HepG2 (cell line): ENCODE measurements around the gene PLXND1. TPM values are rescaled to one million over a fixed set of nuclear protein-coding genes. Genes with fewer than 3 reads are reported as not detected.

Experiments used
- ATAC-seq: fragments of 200-7000 bp; cut with Tn5 transposase; 3 replicates; pipeline ENCODE4 v1.9.1; 2020; ENCODE audit warnings: mild to moderate bottlenecking, moderate library complexity
- BruUV-seq: library from RNA; stranded (reverse); fragments of 400-500 nt; replicated peaks from 2 replicates; lab custom pipeline; 2021; lab: Mats Ljungman, UMichigan
- CTCF ChIA-PET: fragments of 300-600 bp; formaldehyde crosslinking; extraction: SDS; loops from one replicate; lab custom pipeline; 2021; ENCODE audit warnings: low total read pairs, inconsistent platforms, low intra/inter-chr PET ratio; lab: Yijun Ruan, JAX
- POLR2A ChIA-PET: fragments of 350-600 bp; sonication (Branson Sonifier 250); formaldehyde crosslinking; loops from one replicate; lab custom pipeline; 2020; ENCODE audit warnings: antibody characterized with exemption, inconsistent platforms; lab: Yijun Ruan, JAX
- DNase-seq: peaks from one replicate; pipeline ENCODE4 v3.0.0-alpha.2; 2015; ENCODE audit warnings: low spot score
- FAIRE-seq: peaks from 3 replicates; lab custom pipeline; 2011; peaks lifted over from hg19 to GRCh38; lab: Jason Lieb, UNC
- H2AFZ ChIP-seq: one replicate; pipeline ENCODE4 v1.6.1; 2011; ENCODE audit warnings: low read length, inconsistent platforms
- H3K27ac ChIP-seq: fragments of 300-600 bp; 3 replicates; pipeline ENCODE4 v1.8.0; 2011; ENCODE audit warnings: mixed run types, mild to moderate bottlenecking, mixed read lengths, low read length, inconsistent platforms; ENCODE audit not compliant: insufficient read depth; ENCODE audit errors: extremely low read length
- H3K27me3 ChIP-seq, 2 experiments: fragments of 200-600 bp in 1 of 2; 2 replicates in 1 of 2; 3 replicates in 1 of 2; pipeline versions ENCODE4 v1.6.0 to v1.8.0; 2011; ENCODE audit warnings: low read length in 2 of 2, mild to moderate bottlenecking in 2 of 2, moderate library complexity in 2 of 2, inconsistent platforms in 1 of 2; ENCODE audit not compliant: insufficient read depth in 2 of 2, control insufficient read depth in 1 of 2
- H3K36me3 ChIP-seq, 2 experiments: fragments of 200-600 bp in 1 of 2; replicated peaks in 1 of 2; 2 replicates in 1 of 2; 3 replicates in 1 of 2; pipeline versions ENCODE4 v1.5.1 to v1.8.0; 2011; ENCODE audit warnings: low read length in 2 of 2, inconsistent platforms in 1 of 2; ENCODE audit not compliant: insufficient read depth in 2 of 2, control insufficient read depth in 1 of 2
- H3K4me1 ChIP-seq: 2 replicates; pipeline ENCODE4 v1.5.1; 2012; ENCODE audit warnings: low read length, inconsistent platforms; ENCODE audit not compliant: insufficient read depth
- H3K4me2 ChIP-seq: 2 replicates; pipeline ENCODE4 v1.6.0; 2011; ENCODE audit warnings: low read depth, low read length, inconsistent platforms
- H3K4me3 ChIP-seq, 3 experiments: fragments of 200-600 bp in 1 of 3; sonication (generic), shearing (Covaris generic) in 1 of 3; replicated peaks in 1 of 3; 2 replicates each; pipeline ENCODE4 v1.5.1; 2011 to 2016; ENCODE audit warnings: low read length in 3 of 3, inconsistent platforms in 2 of 3, low read depth in 2 of 3, mild to moderate bottlenecking in 2 of 3, control low read depth in 1 of 3, mixed read lengths in 1 of 3; ENCODE audit not compliant: insufficient read depth in 1 of 3
- H3K79me2 ChIP-seq: one replicate; pipeline ENCODE4 v1.6.1; 2011; ENCODE audit warnings: low read length, inconsistent platforms; ENCODE audit not compliant: insufficient read depth
- H3K9ac ChIP-seq: 2 replicates; pipeline ENCODE4 v1.6.0; 2011; ENCODE audit warnings: mild to moderate bottlenecking, low read depth, low read length, inconsistent platforms; ENCODE audit not compliant: insufficient read depth
- H3K9me3 ChIP-seq: 2 replicates; pipeline ENCODE4 v1.5.1; 2012; ENCODE audit warnings: mild to moderate bottlenecking, low read length
- H4K20me1 ChIP-seq: 2 replicates; pipeline ENCODE4 v1.6.0; 2011; ENCODE audit warnings: inconsistent platforms, mild to moderate bottlenecking, low read length, moderate library complexity; ENCODE audit not compliant: insufficient read depth
- BRF2 ChIP-seq: sonication (generic); formaldehyde crosslinking; IDR thresholded peaks from 2 replicates; pipeline ENCODE4 v1.8.1; 2022; ENCODE audit warnings: mild to moderate bottlenecking, missing genetic modification reagents
- HIC2 ChIP-seq: sonication (generic); formaldehyde crosslinking; IDR thresholded peaks from 2 replicates; pipeline ENCODE4 v1.9.0; 2022; ENCODE audit warnings: low read depth, missing genetic modification reagents
- SAP130 ChIP-seq: IDR thresholded peaks from 2 replicates; pipeline ENCODE4 v1.6.1; 2016; ENCODE audit warnings: low read depth
- SIX1 ChIP-seq: sonication (generic); formaldehyde crosslinking; IDR thresholded peaks from 2 replicates; pipeline ENCODE4 v1.4.0; 2020; ENCODE audit warnings: missing genetic modification reagents, borderline replicate concordance
- SNRNP70 ChIP-seq: fragments of 200-400 bp; formaldehyde crosslinking; IDR thresholded peaks from 2 replicates; pipeline ENCODE4 v1.6.1; 2017; ENCODE audit warnings: mild to moderate bottlenecking, low read depth, low read length, moderate library complexity
- TFDP1 ChIP-seq: IDR thresholded peaks from 2 replicates; pipeline ENCODE4 v1.6.1; 2016; ENCODE audit warnings: missing compliant biosample characterization, missing genetic modification reagents, borderline replicate concordance
- THYN1 ChIP-seq: sonication (generic); formaldehyde crosslinking; IDR thresholded peaks from 2 replicates; pipeline ENCODE4 v1.8.1; 2023; ENCODE audit warnings: low read depth, mild to moderate bottlenecking, moderate library complexity, missing genetic modification reagents, borderline replicate concordance
- TIGD3 ChIP-seq: sonication (generic); formaldehyde crosslinking; IDR thresholded peaks from 2 replicates; pipeline ENCODE4 v1.5.1; 2020; ENCODE audit warnings: mild to moderate bottlenecking, missing genetic modification reagents, borderline replicate concordance
- ZBTB37 ChIP-seq: sonication (generic); formaldehyde crosslinking; IDR thresholded peaks from 2 replicates; pipeline ENCODE4 v1.4.0; 2020; ENCODE audit warnings: mild to moderate bottlenecking, missing genetic modification reagents
- ZFYVE20 ChIP-seq: sonication (generic); formaldehyde crosslinking; IDR thresholded peaks from 2 replicates; pipeline ENCODE4 v1.8.0; 2023; ENCODE audit warnings: low read depth, mild to moderate bottlenecking, moderate library complexity, missing genetic modification reagents, borderline replicate concordance
- ZNF441 ChIP-seq: sonication (generic); formaldehyde crosslinking; IDR thresholded peaks from 2 replicates; pipeline ENCODE4 v1.7.0; 2021; ENCODE audit warnings: missing genetic modification reagents, borderline replicate concordance
- ZNF629 ChIP-seq: sonication (generic); formaldehyde crosslinking; conservative IDR thresholded peaks from 2 replicates; pipeline ENCODE4 v1.5.0; 2020; ENCODE audit warnings: missing genetic modification reagents
- ZNF780A ChIP-seq: sonication (generic); formaldehyde crosslinking; IDR thresholded peaks from 2 replicates; pipeline ENCODE4 v1.8.0; 2022; ENCODE audit warnings: mild to moderate bottlenecking, missing genetic modification reagents, moderate library complexity
- WGBS: methylation state at CpG from one replicate; pipeline ENCODE4 v1.1.6; 2017; ENCODE audit warnings: low lambda C conversion rate; 5-methylcytosine and 5-hydroxymethylcytosine counted together
- in situ Hi-C: cut with HindIII; loops from 2 replicates; pipeline ENCODE4 v1.10.0; 2017; ENCODE audit warnings: low pct_unique_long_range_greater_than_20kb; ENCODE audit not compliant: extremely low pct_ligation_motif_present
- intact Hi-C: fragments of 100-400 bp; cut with micrococcal nuclease; formaldehyde crosslinking; loops from one replicate; pipeline ENCODE4 v1.10.0; 2022; ENCODE audit not compliant: unreplicated experiment
- polyA plus RNA-seq, 8 experiments: library from polyadenylated mRNA; depleted of rRNA in 3 of 8; stranded (reverse) in 7 of 8; unstranded in 1 of 8; fragments of >200 nt; fragmentation: Illumina TruSeq in 4 of 8; extraction: Trizol in 4 of 8; gene quantifications; 2 replicates each; pipeline versions ENCODE4 v1.2.1 to v1.2.3, GENCODE V29; 2011 to 2016; ENCODE audit warnings: low read depth in 4 of 8, missing spikeins in 1 of 8, mixed read lengths in 1 of 8; ENCODE audit not compliant: insufficient read depth in 1 of 8
- total RNA-seq, 5 experiments: library from RNA; depleted of rRNA; stranded (reverse); fragments of >200 nt; fragmentation: Illumina TruSeq; extraction: Trizol; gene quantifications; 2 replicates each; pipeline ENCODE4 v1.2.3, GENCODE V29; 2016; ENCODE audit warnings: low read depth in 1 of 5

Gene PLXND1
- total and polyA plus RNA-seq, 2 of the 13 experiments (the other 11 are each of a cell fraction or from before 2014, with no cell fraction given): 15.9 to 42.0 TPM

- Histone ChIP-seq H3K9me3 (no peaks in the 10 kb centered on the region), H2AFZ (no peak overlapping the region), H3K4me3 (no peak overlapping the region), H3K79me2 (no peaks in the 10 kb centered on the region), H3K9ac (no peak overlapping the region), H3K27me3 (no peaks in the 10 kb centered on the region), H3K4me1 (peaks cover 13% of the 10 kb centered on the region), H3K36me3 (peaks cover 16 to 19% of the 10 kb centered on the region in 2 experiments; a peak in 4 of 5 replicates), H4K20me1 (no peaks in the 10 kb centered on the region), H3K4me2 (no peak overlapping the region; the same call in 1 of the 2 replicates), H3K27ac (peak overlapping the region; percentile 35)
- ATAC-seq (peak; percentile 56), DNase-seq (peak; percentile 33), FAIRE-seq (no peak)
- 90% methylated on average over 6 of the region's 18 CpGs for WGBS
- in situ Hi-C loops (no loop called here), intact Hi-C loops (no loop called here)
- CTCF ChIA-PET: no interaction called here
- no TSS peak for BruUV-seq
- POLR2A ChIA-PET: interaction anchor here (1.5 to 2.4 kb wide), 3 partner anchors 18 to 42 kb away, joined by 4 to 20 read pairs (median 5); no protein-coding TSS in a partner anchor
- TF ChIP-seq ZNF441 (CRISPR knock-in tag) (no peak), HIC2 (CRISPR knock-in tag) (peak; percentile 82; the same call in 1 of the 2 replicates), ZBTB37 (CRISPR knock-in tag) (no peak), SNRNP70 (no peak), SIX1 (CRISPR knock-in tag) (no peak), TFDP1 (CRISPR knock-in tag) (no peak), ZNF780A (CRISPR knock-in tag) (no peak), BRF2 (no peak), ZNF629 (CRISPR knock-in tag) (peak; percentile 76), TIGD3 (CRISPR knock-in tag) (no peak), ZFYVE20 (CRISPR knock-in tag) (no peak), THYN1 (CRISPR knock-in tag) (no peak), SAP130 (CRISPR knock-in tag) (peak; percentile 63)
Observed at GRCh38 chr3:129576514-129577352, 29.7 kb downstream of the PLXND1 start.
